HEK293T (cell line): ENCODE results near the gene PREX1.
A peak's percentile ranks its signal among the peaks of the same experiment; 100 is the strongest.

Source experiments
- CTCF ChIA-PET: fragments of 350-600 bp; formaldehyde crosslinking; extraction: SDS; loops from one replicate; lab custom pipeline; 2021; ENCODE audit warnings: antibody characterized with exemption, inconsistent platforms; lab: Yijun Ruan, JAX
- POLR2A ChIA-PET: fragments of 350-600 bp; formaldehyde crosslinking; extraction: SDS; loops from one replicate; lab custom pipeline; 2020; ENCODE audit warnings: antibody characterized with exemption, inconsistent platforms; lab: Yijun Ruan, JAX
- DNase-seq: peaks from one replicate; pipeline ENCODE4 v3.0.0; 2012; ENCODE audit warnings: mixed read lengths; ENCODE audit errors: extremely low spot score
- ARNT ChIP-seq: fragments of 450-650 bp; IDR thresholded peaks from 2 replicates; pipeline ENCODE4 v1.6.1; 2017; ENCODE audit warnings: mild to moderate bottlenecking
- BHLHE40 ChIP-seq: fragments of 450-650 bp; IDR thresholded peaks from 2 replicates; pipeline ENCODE4 v1.6.1; 2016; ENCODE audit warnings: mild to moderate bottlenecking, moderate library complexity, borderline replicate concordance
- CTBP1 ChIP-seq: fragments of 450-650 bp; IDR thresholded peaks from 2 replicates; pipeline ENCODE4 v1.6.1; 2016; ENCODE audit warnings: borderline replicate concordance
- ELF4 ChIP-seq: fragments of 450-650 bp; IDR thresholded peaks from 2 replicates; pipeline ENCODE4 v1.6.1; 2017; ENCODE audit warnings: antibody characterized with exemption
- FOXA1 ChIP-seq: fragments of 450-650 bp; IDR thresholded peaks from 2 replicates; pipeline ENCODE4 v1.6.1; 2016; ENCODE audit warnings: mild to moderate bottlenecking
- FOXK2 ChIP-seq: fragments of 450-650 bp; IDR thresholded peaks from 2 replicates; pipeline ENCODE4 v1.6.1; 2016; ENCODE audit warnings: mild to moderate bottlenecking
- FOXM1 ChIP-seq: fragments of 450-650 bp; IDR thresholded peaks from 2 replicates; pipeline ENCODE4 v1.6.1; 2017; ENCODE audit warnings: mild to moderate bottlenecking, borderline replicate concordance
- HDGF ChIP-seq: fragments of 450-650 bp; IDR thresholded peaks from 2 replicates; pipeline ENCODE4 v1.6.1; 2017; ENCODE audit warnings: antibody characterized with exemption, borderline replicate concordance
- L3MBTL2 ChIP-seq: fragments of 450-650 bp; conservative IDR thresholded peaks from 2 replicates; pipeline ENCODE4 v1.6.1; 2016; ENCODE audit warnings: mild to moderate bottlenecking
- LEF1 ChIP-seq: fragments of 450-650 bp; IDR thresholded peaks from 2 replicates; pipeline ENCODE4 v1.6.1; 2017; ENCODE audit warnings: mild to moderate bottlenecking, borderline replicate concordance
- NFRKB ChIP-seq: fragments of 450-650 bp; IDR thresholded peaks from 2 replicates; pipeline ENCODE4 v1.6.1; 2016; ENCODE audit warnings: mild to moderate bottlenecking, moderate library complexity
- SP1 ChIP-seq: fragments of 450-650 bp; IDR thresholded peaks from 2 replicates; pipeline ENCODE4 v1.6.1; 2017
- SUZ12 ChIP-seq: fragments of 450-650 bp; IDR thresholded peaks from 2 replicates; pipeline ENCODE4 v1.6.1; 2016; ENCODE audit warnings: mild to moderate bottlenecking
- TARDBP ChIP-seq: fragments of 450-650 bp; IDR thresholded peaks from 2 replicates; pipeline ENCODE4 v1.6.1; 2016
- ZNF384 ChIP-seq: fragments of 450-650 bp; IDR thresholded peaks from 2 replicates; pipeline ENCODE4 v1.6.1; 2016
- TF ChIP-seq, protein P1 (sequence below): fragments of 450-650 bp; IDR thresholded peaks from 2 replicates; pipeline ENCODE4 v1.6.1; 2016

Gene PREX1

DNA sequence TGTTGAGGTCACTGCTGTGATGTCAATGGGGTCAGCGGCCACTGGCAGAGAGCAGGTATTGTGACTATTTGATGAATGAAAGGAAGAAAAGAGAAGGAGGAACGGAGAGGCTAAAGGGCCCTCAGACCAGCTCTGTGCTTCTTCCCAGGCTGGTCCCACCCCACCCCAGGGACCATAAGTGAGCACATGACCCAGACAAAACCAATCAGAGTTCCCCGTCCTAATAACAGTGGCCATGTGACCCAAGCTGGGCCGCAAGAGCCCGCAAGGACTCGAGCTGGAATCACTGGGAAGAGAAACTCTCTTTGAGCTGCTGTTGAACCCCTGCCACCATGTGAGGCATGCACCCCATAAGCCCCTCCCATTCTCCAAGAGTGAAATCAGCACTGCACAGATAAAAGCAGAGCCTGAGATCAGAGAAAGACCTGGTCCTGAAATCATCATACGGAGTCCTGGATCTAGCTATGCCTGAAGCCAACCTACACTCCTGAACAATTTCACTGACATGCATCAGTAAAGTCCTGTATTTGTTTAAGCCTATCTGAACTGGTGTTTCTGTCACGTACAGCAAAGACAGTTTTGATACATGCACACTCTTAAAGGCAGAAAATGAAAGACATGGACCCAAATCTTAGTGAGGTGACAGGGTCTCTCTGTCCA lies 90.2 kb downstream of the PREX1 start:
- no peak for DNase-seq
- ChIA-PET POLR2A (no interaction called here), CTCF (no interaction called here)
- TF ChIP-seq L3MBTL2 (no peak), FOXK2 (no peak), SUZ12 (no peak), TARDBP (no peak), HDGF (no peak), FOXM1 (no peak), NFRKB (no peak), CTBP1 (no peak), ELF4 (no peak), ZNF384 (no peak), BHLHE40 (no peak), FOXA1 (no peak), ARNT (no peak), SP1 (no peak), LEF1 (no peak)
- TF ChIP-seq, protein P1, sequence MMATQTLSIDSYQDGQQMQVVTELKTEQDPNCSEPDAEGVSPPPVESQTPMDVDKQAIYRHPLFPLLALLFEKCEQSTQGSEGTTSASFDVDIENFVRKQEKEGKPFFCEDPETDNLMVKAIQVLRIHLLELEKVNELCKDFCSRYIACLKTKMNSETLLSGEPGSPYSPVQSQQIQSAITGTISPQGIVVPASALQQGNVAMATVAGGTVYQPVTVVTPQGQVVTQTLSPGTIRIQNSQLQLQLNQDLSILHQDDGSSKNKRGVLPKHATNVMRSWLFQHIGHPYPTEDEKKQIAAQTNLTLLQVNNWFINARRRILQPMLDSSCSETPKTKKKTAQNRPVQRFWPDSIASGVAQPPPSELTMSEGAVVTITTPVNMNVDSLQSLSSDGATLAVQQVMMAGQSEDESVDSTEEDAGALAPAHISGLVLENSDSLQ = no peak

GRCh38 chr20:48736636-48737035 lies 91.2 kb downstream of the PREX1 start:
- TF ChIP-seq SP1 = no peak
- no peak for TF ChIP-seq ZNF384
- TF ChIP-seq CTBP1 = no peak
- no peak for TF ChIP-seq SUZ12
- no peak for TF ChIP-seq ARNT
- no peak for TF ChIP-seq FOXM1
- TF ChIP-seq LEF1 = no peak
- no peak for TF ChIP-seq FOXK2
- TF ChIP-seq FOXA1 = no peak
- TF ChIP-seq BHLHE40 = no peak
- DNase-seq = no peak
- POLR2A ChIA-PET = no interaction called here
- CTCF ChIA-PET = no interaction called here

- no peak for TF ChIP-seq ZNF384
- TF ChIP-seq, protein P1 = no peak
- TF ChIP-seq CTBP1 = no peak
- no peak for TF ChIP-seq LEF1
- no peak for TF ChIP-seq ARNT
- TF ChIP-seq SP1 = no peak
- no peak for TF ChIP-seq BHLHE40
- no peak for TF ChIP-seq L3MBTL2
- no peak for TF ChIP-seq FOXK2
- no peak for TF ChIP-seq ELF4
- TF ChIP-seq TARDBP = no peak
- no peak for TF ChIP-seq FOXM1
- no peak for TF ChIP-seq FOXA1
- TF ChIP-seq HDGF = no peak
- no peak for DNase-seq
- ChIA-PET CTCF (no interaction called here), POLR2A (no interaction called here)
Observed at GRCh38 chr20:48736231-48736630, 91.6 kb downstream of the PREX1 start.

DNA sequence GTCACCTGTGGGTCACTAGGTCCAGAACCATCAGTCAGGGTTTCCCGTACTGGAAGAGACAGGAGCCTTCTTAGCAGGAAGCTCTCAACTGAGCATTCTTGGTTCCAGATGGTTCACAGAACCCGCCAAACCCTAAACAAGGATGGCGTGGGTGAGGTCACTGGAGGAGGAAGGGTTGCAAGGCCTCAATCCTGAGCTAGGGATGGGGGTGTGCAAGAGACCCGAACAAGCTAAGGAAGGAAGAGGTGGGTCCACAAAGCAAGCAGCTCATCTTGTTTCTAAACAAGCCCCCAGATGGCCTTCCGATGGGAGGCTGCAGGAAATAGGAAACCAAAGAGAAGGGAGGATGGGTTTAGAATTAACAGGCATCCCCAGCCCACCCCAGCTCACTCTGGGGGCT lies 92.7 kb downstream of the PREX1 start:
- no peak for TF ChIP-seq LEF1
- TF ChIP-seq, protein P1 = no peak
- TF ChIP-seq SP1 = no peak
- no peak for TF ChIP-seq SUZ12
- TF ChIP-seq ELF4 = no peak
- TF ChIP-seq ARNT = no peak
- no peak for TF ChIP-seq HDGF
- TF ChIP-seq BHLHE40 = no peak
- ChIA-PET CTCF (no interaction called here), POLR2A (no interaction called here)
- DNase-seq = no peak

- ChIA-PET POLR2A (no interaction called here), CTCF (no interaction called here)
- no peak for TF ChIP-seq L3MBTL2
- no peak for TF ChIP-seq LEF1
- no peak for TF ChIP-seq TARDBP
- TF ChIP-seq ARNT = no peak
- no peak for TF ChIP-seq FOXK2
- TF ChIP-seq FOXM1 = no peak
- no peak for TF ChIP-seq FOXA1
- no peak for TF ChIP-seq SP1
- TF ChIP-seq BHLHE40 = no peak
- no peak for TF ChIP-seq ELF4
- TF ChIP-seq CTBP1 = no peak
- no peak for TF ChIP-seq NFRKB
- no peak for TF ChIP-seq SUZ12
- no peak for DNase-seq
Observed at GRCh38 chr20:48734104-48734749, 93.6 kb downstream of the PREX1 start.

DNA sequence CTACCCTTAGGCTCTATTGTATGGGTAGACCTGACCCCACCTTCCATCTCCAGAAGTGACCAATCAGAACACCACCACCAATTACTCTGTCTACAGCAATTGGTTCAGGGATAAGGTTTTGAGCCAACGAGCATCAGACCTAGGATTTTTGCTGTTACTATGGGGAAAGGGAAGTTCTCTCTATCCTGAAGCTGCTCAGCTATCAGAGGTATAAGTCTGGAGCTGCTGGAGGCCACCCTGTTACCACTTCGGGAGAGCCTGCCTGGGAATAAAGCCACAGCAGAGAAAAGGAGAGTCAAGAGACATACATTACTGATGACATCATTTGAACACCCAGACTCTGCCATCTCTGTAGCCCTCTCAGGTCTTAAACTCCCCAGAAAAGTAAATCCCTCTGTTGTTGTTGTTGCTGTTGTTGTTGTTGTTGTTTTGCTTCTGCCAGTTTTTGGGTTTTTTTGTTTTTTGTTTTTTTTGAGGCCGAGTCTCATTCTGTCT lies 94.5 kb downstream of the PREX1 start:
- TF ChIP-seq CTBP1 (no peak), FOXK2 (no peak), ZNF384 (no peak), HDGF (no peak), SP1 (no peak), BHLHE40 (no peak), FOXA1 (no peak), L3MBTL2 (no peak), TARDBP (no peak), ELF4 (no peak), FOXM1 (no peak), ARNT (no peak), LEF1 (no peak), SUZ12 (no peak), NFRKB (no peak)
- TF ChIP-seq, protein P1 = no peak
- ChIA-PET CTCF (no interaction called here), POLR2A (no interaction called here)
- DNase-seq = peak; percentile 16
